K562 (cell line): ENCODE measurements around the gene FRMD5. TPM values are rescaled to one million over a fixed set of nuclear protein-coding genes. Genes with fewer than 3 reads are reported as not detected.

Source experiments
- BHLHE40 ChIP-seq: IDR thresholded peaks from 2 replicates; pipeline ENCODE4 v1.6.1; 2011; ENCODE audit warnings: low read length, improper control_type of control experiment
- E2F6 ChIP-seq, 2 experiments: IDR thresholded peaks; 2 replicates each; pipeline ENCODE4 v1.6.1; 2011; ENCODE audit warnings: borderline replicate concordance in 1 of 2, control low read depth in 1 of 2, low read depth in 1 of 2, low read length in 1 of 2, mild to moderate bottlenecking in 1 of 2, mixed read lengths in 1 of 2, moderate library complexity in 1 of 2; ENCODE audit not compliant: insufficient read depth in 1 of 2, insufficient read length in 1 of 2, poor library complexity in 1 of 2, severe bottlenecking in 1 of 2; ENCODE audit errors: extremely low read depth in 1 of 2
- ESRRA ChIP-seq: fragments of 450-650 bp; IDR thresholded peaks from 2 replicates; pipeline ENCODE4 v1.6.1; 2014; ENCODE audit warnings: low read depth, mild to moderate bottlenecking, moderate library complexity, borderline replicate concordance
- FOXM1 ChIP-seq, 2 experiments: fragments of 450-650 bp in 1 of 2; sonication (generic) in 1 of 2; formaldehyde crosslinking in 1 of 2; IDR thresholded peaks; 2 replicates each; pipeline versions ENCODE4 v1.6.1 to v1.9.0; 2017 to 2022; ENCODE audit warnings: low read depth in 2 of 2, mild to moderate bottlenecking in 2 of 2, missing genetic modification reagents in 1 of 2, moderate library complexity in 1 of 2
- HMBOX1 ChIP-seq: sonication (generic); IDR thresholded peaks from 2 replicates; pipeline ENCODE4 v1.6.1; 2016
- ILK ChIP-seq: fragments of 450-650 bp; IDR thresholded peaks from 2 replicates; pipeline ENCODE4 v1.6.1; 2016; ENCODE audit warnings: missing genetic modification characterization, low read depth, mild to moderate bottlenecking, missing compliant biosample characterization, moderate library complexity, borderline replicate concordance
- NCOA6 ChIP-seq: fragments of 450-650 bp; IDR thresholded peaks from 2 replicates; pipeline ENCODE4 v1.6.1; 2017; ENCODE audit warnings: mild to moderate bottlenecking
- SIRT6 ChIP-seq: IDR thresholded peaks from one replicate; pipeline ENCODE4 v1.6.1; 2012; ENCODE audit warnings: low read depth, mild to moderate bottlenecking, control low read depth, inconsistent platforms, low read length, moderate library complexity
- SRSF9 ChIP-seq: fragments of 200-400 bp; formaldehyde crosslinking; IDR thresholded peaks from 2 replicates; pipeline ENCODE4 v1.6.1; 2017; ENCODE audit warnings: low read depth, low read length, borderline replicate concordance
- STAT5A ChIP-seq: IDR thresholded peaks from 2 replicates; pipeline ENCODE4 v1.6.1; 2012; ENCODE audit warnings: low read length, inconsistent platforms, borderline replicate concordance
- TFE3 ChIP-seq: fragments of 450-650 bp; formaldehyde crosslinking; IDR thresholded peaks from 2 replicates; pipeline ENCODE4 v1.4.0; 2020; ENCODE audit warnings: mild to moderate bottlenecking, mixed read lengths
- ZKSCAN8 ChIP-seq: fragments of 200-800 bp; sonication (Bioruptor generic); IDR thresholded peaks from 2 replicates; pipeline ENCODE4 v1.6.1; 2016; ENCODE audit warnings: missing genetic modification characterization, missing compliant biosample characterization
- ZNF780A ChIP-seq: fragments of 250-450 bp; sonication (Bioruptor Pico); IDR thresholded peaks from 2 replicates; pipeline ENCODE4 v1.5.0; 2021; ENCODE audit warnings: mild to moderate bottlenecking
- ZSCAN32 ChIP-seq: fragments of 450-650 bp; formaldehyde crosslinking; IDR thresholded peaks from 2 replicates; pipeline ENCODE4 v1.4.0; 2020; ENCODE audit warnings: mild to moderate bottlenecking, moderate library complexity
- polyA plus RNA-seq, 8 experiments: library from polyadenylated mRNA; depleted of rRNA in 4 of 8; stranded (reverse) in 5 of 8; unstranded in 3 of 8; fragments of >200 nt; fragmentation: Nextera tagmentation in 2 of 8; fragmentation: Illumina TruSeq in 1 of 8; extraction: Ambion mirVana in 2 of 8; extraction: Trizol in 1 of 8; gene quantifications; 2 replicates each; pipeline versions ENCODE4 v1.2.1 to v1.2.3, GENCODE V29; 2011 to 2014; ENCODE audit warnings: inconsistent platforms in 1 of 8, missing spikeins in 1 of 8
- total RNA-seq, 7 experiments: library from RNA; depleted of rRNA in 6 of 7; stranded (reverse); fragments of >200 nt in 6 of 7; fragmentation: Illumina TruSeq in 2 of 7; extraction: Trizol in 2 of 7; gene quantifications; 2 replicates each; pipeline versions ENCODE4 v1.2.1 to v1.2.3, GENCODE V29; 2011 to 2021; ENCODE audit warnings: low replicate concordance in 1 of 7
- TF ChIP-seq, protein P1 (sequence below), 2 experiments: fragments of 450-650 bp; IDR thresholded peaks; 2 replicates each; pipeline ENCODE4 v1.6.1; 2018; ENCODE audit warnings: mild to moderate bottlenecking in 2 of 2, low read depth in 1 of 2; ENCODE audit not compliant: partially characterized antibody in 2 of 2
- TF ChIP-seq, protein P2 (sequence below): fragments of 450-650 bp; IDR thresholded peaks from one replicate; pipeline ENCODE4 v1.6.1; 2018; ENCODE audit warnings: mild to moderate bottlenecking, moderate library complexity; ENCODE audit not compliant: partially characterized antibody

The FRMD5 gene
- total and polyA plus RNA-seq, 9 of the 15 experiments (the other 6 are each of a cell fraction or from before 2014, with no cell fraction given), result 0.13 to 0.38 TPM; not detected in 7

- TF ChIP-seq ESRRA (no peak; the same call in 1 of the 2 replicates), HMBOX1 (no peak), ZNF780A (CRISPR knock-in tag) (no peak), FOXM1 (IDR thresholded peaks at IDR 0.05; ENCODE audit: low read depth) (no peak), FOXM1 (CRISPR knock-in tag; IDR thresholded peaks at IDR 0.05; ENCODE audit: low read depth) (no peak), NCOA6 (no peak), TFE3 (CRISPR knock-in tag) (no peak), SRSF9 (no peak), STAT5A (peak; percentile 51; the same call in 1 of the 2 replicates), BHLHE40 (no peak), ZKSCAN8 (no peak; the same call in 1 of the 2 replicates), ZSCAN32 (CRISPR knock-in tag) (no peak), ILK (tag) (no peak), SIRT6 (no peak), E2F6 (IDR thresholded peaks at IDR 0.05; ENCODE audit: borderline replicate concordance in 1 of 2, extremely low read depth in 1 of 2, insufficient read depth in 1 of 2, insufficient read length in 1 of 2, low read depth in 1 of 2, low read length in 1 of 2, poor library complexity in 1 of 2, severe bottlenecking in 1 of 2) (peak; percentile 98 to 100)
- TF ChIP-seq, protein P1, sequence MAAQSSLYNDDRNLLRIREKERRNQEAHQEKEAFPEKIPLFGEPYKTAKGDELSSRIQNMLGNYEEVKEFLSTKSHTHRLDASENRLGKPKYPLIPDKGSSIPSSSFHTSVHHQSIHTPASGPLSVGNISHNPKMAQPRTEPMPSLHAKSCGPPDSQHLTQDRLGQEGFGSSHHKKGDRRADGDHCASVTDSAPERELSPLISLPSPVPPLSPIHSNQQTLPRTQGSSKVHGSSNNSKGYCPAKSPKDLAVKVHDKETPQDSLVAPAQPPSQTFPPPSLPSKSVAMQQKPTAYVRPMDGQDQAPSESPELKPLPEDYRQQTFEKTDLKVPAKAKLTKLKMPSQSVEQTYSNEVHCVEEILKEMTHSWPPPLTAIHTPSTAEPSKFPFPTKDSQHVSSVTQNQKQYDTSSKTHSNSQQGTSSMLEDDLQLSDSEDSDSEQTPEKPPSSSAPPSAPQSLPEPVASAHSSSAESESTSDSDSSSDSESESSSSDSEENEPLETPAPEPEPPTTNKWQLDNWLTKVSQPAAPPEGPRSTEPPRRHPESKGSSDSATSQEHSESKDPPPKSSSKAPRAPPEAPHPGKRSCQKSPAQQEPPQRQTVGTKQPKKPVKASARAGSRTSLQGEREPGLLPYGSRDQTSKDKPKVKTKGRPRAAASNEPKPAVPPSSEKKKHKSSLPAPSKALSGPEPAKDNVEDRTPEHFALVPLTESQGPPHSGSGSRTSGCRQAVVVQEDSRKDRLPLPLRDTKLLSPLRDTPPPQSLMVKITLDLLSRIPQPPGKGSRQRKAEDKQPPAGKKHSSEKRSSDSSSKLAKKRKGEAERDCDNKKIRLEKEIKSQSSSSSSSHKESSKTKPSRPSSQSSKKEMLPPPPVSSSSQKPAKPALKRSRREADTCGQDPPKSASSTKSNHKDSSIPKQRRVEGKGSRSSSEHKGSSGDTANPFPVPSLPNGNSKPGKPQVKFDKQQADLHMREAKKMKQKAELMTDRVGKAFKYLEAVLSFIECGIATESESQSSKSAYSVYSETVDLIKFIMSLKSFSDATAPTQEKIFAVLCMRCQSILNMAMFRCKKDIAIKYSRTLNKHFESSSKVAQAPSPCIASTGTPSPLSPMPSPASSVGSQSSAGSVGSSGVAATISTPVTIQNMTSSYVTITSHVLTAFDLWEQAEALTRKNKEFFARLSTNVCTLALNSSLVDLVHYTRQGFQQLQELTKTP (IDR thresholded peaks at IDR 0.05; ENCODE audit: low read depth in 1 of 2, partially characterized antibody in 2 of 2), result peak; percentile 28 to 81
- TF ChIP-seq, protein P2, sequence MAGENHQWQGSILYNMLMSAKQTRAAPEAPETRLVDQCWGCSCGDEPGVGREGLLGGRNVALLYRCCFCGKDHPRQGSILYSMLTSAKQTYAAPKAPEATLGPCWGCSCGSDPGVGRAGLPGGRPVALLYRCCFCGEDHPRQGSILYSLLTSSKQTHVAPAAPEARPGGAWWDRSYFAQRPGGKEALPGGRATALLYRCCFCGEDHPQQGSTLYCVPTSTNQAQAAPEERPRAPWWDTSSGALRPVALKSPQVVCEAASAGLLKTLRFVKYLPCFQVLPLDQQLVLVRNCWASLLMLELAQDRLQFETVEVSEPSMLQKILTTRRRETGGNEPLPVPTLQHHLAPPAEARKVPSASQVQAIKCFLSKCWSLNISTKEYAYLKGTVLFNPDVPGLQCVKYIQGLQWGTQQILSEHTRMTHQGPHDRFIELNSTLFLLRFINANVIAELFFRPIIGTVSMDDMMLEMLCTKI, result no peak
These were observed 370.5 kb downstream of the FRMD5 start, which contains the start of gene MFAP1 (continued) for GRCh38 chr15:43824302-43825246.
